HG03108 (cell line): ENCODE results near the gene CKAP2L.
"Not testable (repeated sequence)": the region's sequence is repeated elsewhere in the genome, so short reads cannot be mapped to it uniquely, and the experiment has no call there.

Experiments used
- ATAC-seq: cut with Tn5 transposase; IDR thresholded peaks from one replicate; pipeline ENCODE4 v1.9.1; 2021; ENCODE audit warnings: moderate library complexity; ENCODE audit not compliant: unreplicated experiment

CKAP2L gene

GRCh38 chr2:112712903-112713584, 51.4 kb downstream of the CKAP2L start:
- no peak for ATAC-seq

DNA sequence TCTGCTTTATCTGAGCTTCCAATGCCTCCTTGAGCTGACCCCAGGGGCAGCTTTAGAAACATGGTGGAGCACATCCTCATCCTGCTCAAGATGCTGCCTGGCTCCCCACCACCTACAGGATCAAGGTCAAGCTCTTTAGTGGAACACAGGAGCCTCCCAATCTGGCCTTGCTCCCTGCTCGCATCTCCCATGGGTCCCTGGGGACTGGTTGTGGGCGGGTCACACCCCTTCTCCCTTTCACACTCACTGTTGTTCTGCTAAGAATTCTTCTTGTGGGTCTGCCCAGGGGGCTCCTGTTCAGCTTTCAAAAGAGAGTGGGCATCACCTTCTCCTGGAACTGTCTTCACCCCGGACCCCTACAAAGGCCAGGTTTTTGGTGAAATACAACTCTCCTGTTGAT, 51.9 kb downstream of the CKAP2L start:
- no peak for ATAC-seq

- no peak for ATAC-seq
These were observed 53.3 kb downstream of the CKAP2L start for GRCh38 chr2:112710956-112711750.

DNA sequence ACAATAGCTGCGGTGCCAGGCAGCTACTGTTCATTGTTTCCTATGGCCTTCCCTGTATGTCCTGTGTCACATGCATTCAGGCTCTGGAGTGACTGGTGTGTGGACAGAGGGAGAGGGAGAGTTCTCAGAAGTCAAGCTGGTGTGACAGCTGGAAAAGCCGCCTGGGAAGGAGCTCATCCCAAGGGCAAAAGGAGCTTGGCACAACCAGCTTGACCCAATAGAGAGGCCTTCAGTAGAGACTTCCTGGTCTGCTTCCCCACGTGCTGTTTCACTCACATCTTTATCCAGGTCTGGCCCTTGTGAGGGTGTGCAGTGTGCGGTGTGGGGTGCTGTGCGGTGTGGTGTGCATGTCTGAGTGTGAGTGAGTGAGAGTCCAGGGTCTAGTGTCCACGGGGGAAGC, 54.7 kb downstream of the CKAP2L start:
- no peak for ATAC-seq

GRCh38 chr2:112708968-112709367, 55.4 kb downstream of the CKAP2L start:
- ATAC-seq: no peak

DNA sequence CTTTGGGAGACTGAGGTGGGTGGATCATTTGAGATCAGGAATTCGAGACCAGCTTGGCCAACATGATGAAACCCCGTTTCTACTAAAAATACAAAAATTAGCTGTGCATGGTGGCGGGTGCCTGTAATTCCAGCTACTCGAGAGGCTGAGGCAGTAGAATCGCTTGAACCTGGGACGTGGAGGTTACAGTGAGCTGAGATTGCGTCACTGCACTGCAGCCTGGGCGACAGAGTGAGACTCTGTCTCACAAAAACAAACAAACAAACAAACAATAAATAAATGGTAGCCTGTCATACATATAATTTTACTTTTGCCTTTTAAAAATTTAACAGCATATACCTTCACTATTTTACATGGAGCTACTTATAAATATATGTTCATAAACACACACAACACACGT, 57.5 kb downstream of the CKAP2L start:
- ATAC-seq: not testable (repeated sequence)

GRCh38 chr2:112706170-112706664, 58.2 kb downstream of the CKAP2L start:
- peak; percentile 31 for ATAC-seq

GRCh38 chr2:112705575-112705974, 58.8 kb downstream of the CKAP2L start:
- ATAC-seq: no peak

DNA sequence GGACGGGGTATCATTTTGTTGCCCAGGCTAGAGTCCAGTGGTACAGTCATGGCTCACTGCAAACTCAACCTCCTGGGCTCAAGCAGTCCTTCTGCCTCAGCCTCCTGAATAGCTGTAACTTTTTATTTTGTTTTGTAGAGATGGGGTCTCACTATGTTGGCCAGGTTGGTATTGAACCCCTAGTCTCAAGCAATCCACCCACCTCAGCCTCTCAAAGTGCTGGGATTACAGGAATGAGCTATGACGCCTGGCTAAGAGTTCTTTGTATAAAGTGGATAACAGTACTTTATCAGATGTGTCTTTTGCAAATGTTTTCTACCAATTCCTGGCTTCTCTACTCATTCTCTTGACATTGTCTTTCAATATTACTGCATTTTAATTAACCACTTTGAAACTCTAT, 60.7 kb downstream of the CKAP2L start:
- ATAC-seq: no peak

GRCh38 chr2:112701052-112701451, 63.4 kb downstream of the CKAP2L start:
- ATAC-seq: no peak

- ATAC-seq: no peak
These were observed 64.3 kb downstream of the CKAP2L start for GRCh38 chr2:112699984-112700667.

DNA sequence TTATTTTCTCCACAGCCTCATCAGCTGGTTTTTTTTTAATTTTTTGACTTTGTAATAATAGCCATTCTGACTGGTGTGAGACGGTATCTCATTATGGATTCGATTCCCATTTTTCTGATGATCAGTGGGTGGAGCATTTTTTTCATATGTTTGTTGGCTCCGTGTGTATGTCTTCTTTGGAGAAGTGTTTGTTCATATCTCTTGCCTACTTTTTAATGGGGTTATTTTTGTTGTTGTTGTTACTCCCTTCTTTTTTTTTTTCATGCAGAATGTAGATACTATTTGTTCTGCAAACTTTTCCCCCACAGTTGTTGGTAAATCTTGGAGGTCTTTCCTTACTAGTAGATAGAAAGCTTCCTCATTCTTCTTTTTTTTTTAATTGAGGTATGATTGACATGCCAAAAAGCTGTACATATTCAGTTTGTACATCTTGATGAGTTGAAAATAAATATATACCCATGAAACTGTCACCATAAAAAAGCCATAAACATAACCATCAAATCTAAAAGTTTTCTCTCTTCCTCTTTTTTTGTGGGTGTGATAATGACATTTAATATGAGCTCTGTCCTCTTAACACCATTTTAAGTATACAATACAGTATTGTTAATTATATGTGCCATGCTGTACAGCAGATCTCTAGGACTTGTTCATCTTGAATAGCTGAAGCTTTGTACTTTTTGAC, 65.4 kb downstream of the CKAP2L start:
- ATAC-seq: no peak

DNA sequence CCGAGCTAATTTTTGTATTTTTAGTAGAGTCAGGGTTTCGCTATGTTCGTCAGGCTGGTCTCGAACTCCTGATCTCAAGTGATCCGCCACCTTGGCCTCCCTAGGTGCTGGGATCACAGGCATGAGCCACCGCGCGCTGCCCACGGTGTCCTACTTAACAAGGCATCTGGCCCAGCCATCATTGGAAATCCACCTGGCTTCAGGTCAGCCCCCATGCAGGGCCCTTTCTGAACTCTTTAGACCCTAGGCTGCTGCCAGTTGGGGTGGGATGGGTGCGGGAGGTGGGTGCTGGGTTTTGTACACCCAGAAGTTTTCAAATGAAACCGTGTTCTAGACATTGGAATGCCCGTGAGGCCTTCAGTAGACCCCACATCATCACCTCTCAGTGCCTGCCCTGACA, 70.2 kb downstream of the CKAP2L start:
- ATAC-seq: no peak

GRCh38 chr2:112693596-112693995, 70.8 kb downstream of the CKAP2L start:
- ATAC-seq: no peak

GRCh38 chr2:112692918-112693317, 71.5 kb downstream of the CKAP2L start:
- ATAC-seq: no peak

GRCh38 chr2:112692495-112692911, 71.9 kb downstream of the CKAP2L start:
- peak; percentile 83 for ATAC-seq

- no peak for ATAC-seq
These were observed 72.5 kb downstream of the CKAP2L start for GRCh38 chr2:112691881-112692281.

DNA sequence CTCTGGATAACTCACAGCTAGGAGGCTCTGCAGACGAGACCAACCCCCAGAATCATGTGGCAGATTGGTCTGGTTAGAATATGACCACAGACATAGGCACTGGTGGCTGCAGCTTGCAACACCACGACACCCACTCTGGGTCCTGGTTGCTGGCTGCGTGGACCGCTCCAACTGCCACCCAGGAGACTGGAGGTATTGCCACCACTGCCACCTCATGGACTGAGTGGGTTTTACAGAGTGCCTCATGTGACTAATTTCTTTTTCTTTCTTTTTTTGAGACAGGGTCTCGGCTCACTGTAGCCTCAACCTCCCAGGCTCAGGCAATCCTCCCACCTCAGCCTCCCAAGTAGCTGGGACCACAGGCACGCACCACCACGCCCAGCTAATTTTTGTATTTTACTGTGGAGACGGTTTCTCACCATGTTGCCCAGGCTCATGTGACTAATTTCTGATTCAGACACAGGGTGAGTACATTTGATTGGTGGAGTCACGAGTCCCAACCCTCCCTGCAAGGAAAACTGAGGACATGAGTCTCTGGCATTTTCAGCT, 73.5 kb downstream of the CKAP2L start:
- ATAC-seq: peak; percentile 40

- no peak for ATAC-seq
These were observed 76.1 kb downstream of the CKAP2L start for GRCh38 chr2:112688086-112688880.

DNA sequence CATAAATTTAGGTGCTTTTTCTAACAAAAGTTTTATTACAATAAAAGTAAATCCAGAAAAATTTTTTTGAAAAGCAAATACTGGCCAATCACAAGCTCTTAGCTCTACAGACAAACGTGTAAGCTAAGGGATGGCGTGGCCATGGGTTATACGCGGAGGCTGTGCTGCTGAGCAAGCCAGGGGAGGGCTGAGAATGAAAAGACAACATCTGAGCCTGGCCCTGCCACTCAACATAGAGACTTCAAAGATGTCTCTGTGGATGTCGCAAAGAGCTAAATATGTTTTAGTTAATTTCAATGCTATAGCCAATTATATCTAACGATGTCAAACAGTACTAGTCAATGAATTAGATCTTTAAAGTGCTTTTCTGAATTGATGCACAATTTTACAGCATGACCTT, 76.9 kb downstream of the CKAP2L start:
- no peak for ATAC-seq
